ENCODE measurements around the gene GANC. TPM values are rescaled to one million over a fixed set of nuclear protein-coding genes. Genes with fewer than 3 reads are reported as not detected.

GANC gene
- total RNA-seq, 1 donor from 2014 or later, result 17.8 TPM

DNA sequence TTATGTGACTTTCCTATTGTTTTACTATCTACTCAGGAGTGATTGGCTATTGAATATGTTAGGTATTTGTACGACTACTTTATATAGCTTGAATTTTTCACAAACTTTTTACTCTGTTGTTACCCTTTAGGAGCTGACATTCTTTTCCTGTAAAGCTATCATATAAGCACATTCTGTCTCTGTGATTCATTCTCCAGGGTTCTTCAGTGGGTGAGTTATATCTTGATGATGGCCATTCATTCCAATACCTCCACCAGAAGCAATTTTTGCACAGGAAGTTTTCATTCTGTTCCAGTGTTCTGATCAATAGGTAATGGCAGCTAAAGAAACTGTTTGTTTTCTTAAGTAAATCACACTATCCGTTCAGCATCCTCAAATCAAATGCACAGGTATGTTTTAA is 76.2 kb downstream of the GANC start:
- no peak for DNase-seq
- no peaks in the 10 kb centered on the region for H3K4me1 Mint-ChIP-seq (ENCODE audit: low read depth, unreplicated experiment)
- H3K4me3 Mint-ChIP-seq (ENCODE audit: unreplicated experiment), result no peak overlapping the region
- no peak overlapping the region for H3K27ac Mint-ChIP-seq (ENCODE audit: unreplicated experiment)
- H3K27me3 Mint-ChIP-seq (ENCODE audit: unreplicated experiment), result no peaks in the 10 kb centered on the region
- H3K9me3 Mint-ChIP-seq (ENCODE audit: unreplicated experiment), result no peaks in the 10 kb centered on the region
- TF ChIP-seq, protein P1, sequence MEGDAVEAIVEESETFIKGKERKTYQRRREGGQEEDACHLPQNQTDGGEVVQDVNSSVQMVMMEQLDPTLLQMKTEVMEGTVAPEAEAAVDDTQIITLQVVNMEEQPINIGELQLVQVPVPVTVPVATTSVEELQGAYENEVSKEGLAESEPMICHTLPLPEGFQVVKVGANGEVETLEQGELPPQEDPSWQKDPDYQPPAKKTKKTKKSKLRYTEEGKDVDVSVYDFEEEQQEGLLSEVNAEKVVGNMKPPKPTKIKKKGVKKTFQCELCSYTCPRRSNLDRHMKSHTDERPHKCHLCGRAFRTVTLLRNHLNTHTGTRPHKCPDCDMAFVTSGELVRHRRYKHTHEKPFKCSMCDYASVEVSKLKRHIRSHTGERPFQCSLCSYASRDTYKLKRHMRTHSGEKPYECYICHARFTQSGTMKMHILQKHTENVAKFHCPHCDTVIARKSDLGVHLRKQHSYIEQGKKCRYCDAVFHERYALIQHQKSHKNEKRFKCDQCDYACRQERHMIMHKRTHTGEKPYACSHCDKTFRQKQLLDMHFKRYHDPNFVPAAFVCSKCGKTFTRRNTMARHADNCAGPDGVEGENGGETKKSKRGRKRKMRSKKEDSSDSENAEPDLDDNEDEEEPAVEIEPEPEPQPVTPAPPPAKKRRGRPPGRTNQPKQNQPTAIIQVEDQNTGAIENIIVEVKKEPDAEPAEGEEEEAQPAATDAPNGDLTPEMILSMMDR (IDR thresholded peaks at IDR 0.05; ENCODE audit: partially characterized antibody, unreplicated experiment), result no peak
- H3K36me3 Mint-ChIP-seq (ENCODE audit: unreplicated experiment), result no peaks in the 10 kb centered on the region

DNA sequence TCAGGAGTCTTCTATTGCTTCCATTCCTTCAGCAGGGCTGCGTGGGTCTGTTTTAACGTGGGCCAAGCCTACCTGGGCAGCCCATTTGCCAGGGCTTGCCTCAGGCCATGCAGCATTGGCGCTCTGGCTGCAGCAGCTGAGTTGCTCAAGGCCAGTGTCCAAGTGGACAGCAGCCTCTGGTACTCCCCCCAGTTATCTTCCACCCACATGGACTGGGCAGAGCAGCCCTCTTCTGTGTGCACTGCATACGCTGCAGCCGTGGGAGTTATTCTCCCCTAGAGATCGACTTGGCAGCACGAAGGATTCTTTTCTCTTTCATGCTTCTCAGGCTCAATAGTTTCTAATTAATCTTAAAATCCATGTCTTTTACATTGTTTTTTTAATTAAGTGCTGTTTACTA is 79.4 kb downstream of the GANC start:
- H3K27ac Mint-ChIP-seq (ENCODE audit: unreplicated experiment), result no peak overlapping the region
- DNase-seq, result no peak
- H3K4me1 Mint-ChIP-seq (ENCODE audit: low read depth, unreplicated experiment), result peaks cover 6% of the 10 kb centered on the region
- TF ChIP-seq, protein P1 (IDR thresholded peaks at IDR 0.05; ENCODE audit: partially characterized antibody, unreplicated experiment), result no peak
- H3K36me3 Mint-ChIP-seq (ENCODE audit: unreplicated experiment), result no peaks in the 10 kb centered on the region
- H3K4me3 Mint-ChIP-seq (ENCODE audit: unreplicated experiment), result no peak overlapping the region
- no peaks in the 10 kb centered on the region for H3K27me3 Mint-ChIP-seq (ENCODE audit: unreplicated experiment)
- no peaks in the 10 kb centered on the region for H3K9me3 Mint-ChIP-seq (ENCODE audit: unreplicated experiment)

DNA sequence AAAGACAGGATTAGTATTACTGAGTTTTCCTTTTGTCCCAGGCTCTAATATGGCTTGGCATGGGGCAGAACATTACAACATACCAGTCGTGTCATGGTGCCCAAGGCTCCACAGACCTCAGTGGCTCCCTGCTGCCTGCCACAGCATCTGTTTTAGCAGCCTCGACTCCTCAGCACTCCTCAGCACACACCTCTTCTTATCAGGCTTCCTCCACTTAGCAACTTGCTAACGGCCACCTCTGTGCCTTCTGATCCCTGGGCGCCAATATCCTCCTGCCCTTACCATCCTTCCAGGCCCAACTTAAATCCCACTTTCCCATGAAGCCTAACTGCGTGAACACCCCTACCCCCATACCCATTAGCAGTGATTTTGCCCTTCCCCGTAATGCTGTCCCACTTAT is 80.1 kb downstream of the GANC start:
- H3K9me3 Mint-ChIP-seq (ENCODE audit: unreplicated experiment), result no peaks in the 10 kb centered on the region
- H3K27me3 Mint-ChIP-seq (ENCODE audit: unreplicated experiment), result no peaks in the 10 kb centered on the region
- H3K36me3 Mint-ChIP-seq (ENCODE audit: unreplicated experiment), result no peaks in the 10 kb centered on the region
- TF ChIP-seq, protein P1 (IDR thresholded peaks at IDR 0.05; ENCODE audit: partially characterized antibody, unreplicated experiment), result no peak
- H3K4me1 Mint-ChIP-seq (ENCODE audit: low read depth, unreplicated experiment), result peaks cover 6% of the 10 kb centered on the region
- no peak overlapping the region for H3K4me3 Mint-ChIP-seq (ENCODE audit: unreplicated experiment)
- no peak for DNase-seq
- no peak overlapping the region for H3K27ac Mint-ChIP-seq (ENCODE audit: unreplicated experiment)

DNA sequence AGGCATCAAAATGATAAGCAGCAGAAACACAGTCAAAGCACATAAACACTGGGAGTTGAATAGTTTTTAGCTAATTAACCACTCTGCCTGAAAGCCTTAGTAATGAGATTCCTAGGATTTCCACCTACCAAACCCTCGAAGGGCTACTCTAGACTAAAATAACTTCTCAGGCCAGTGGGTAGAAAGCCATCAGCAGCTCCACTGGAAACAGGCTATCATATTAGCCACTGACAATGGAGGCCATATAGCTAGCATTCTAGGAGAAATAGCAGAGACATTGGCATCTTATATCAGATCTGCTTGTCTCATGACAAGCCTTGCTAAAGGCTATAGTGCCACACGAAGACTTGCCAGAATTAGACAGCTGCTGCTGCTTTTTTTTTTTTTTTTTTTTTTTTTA is 81.8 kb downstream of the GANC start:
- no peak for DNase-seq
- H3K4me1 Mint-ChIP-seq (ENCODE audit: low read depth, unreplicated experiment), result peaks cover 8% of the 10 kb centered on the region
- no peaks in the 10 kb centered on the region for H3K9me3 Mint-ChIP-seq (ENCODE audit: unreplicated experiment)
- H3K27ac Mint-ChIP-seq (ENCODE audit: unreplicated experiment), result no peak overlapping the region
- no peak overlapping the region for H3K4me3 Mint-ChIP-seq (ENCODE audit: unreplicated experiment)
- no peaks in the 10 kb centered on the region for H3K36me3 Mint-ChIP-seq (ENCODE audit: unreplicated experiment)
- peaks cover 3% of the 10 kb centered on the region for H3K27me3 Mint-ChIP-seq (ENCODE audit: unreplicated experiment)
- TF ChIP-seq, protein P1 (IDR thresholded peaks at IDR 0.05; ENCODE audit: partially characterized antibody, unreplicated experiment), result no peak

DNA sequence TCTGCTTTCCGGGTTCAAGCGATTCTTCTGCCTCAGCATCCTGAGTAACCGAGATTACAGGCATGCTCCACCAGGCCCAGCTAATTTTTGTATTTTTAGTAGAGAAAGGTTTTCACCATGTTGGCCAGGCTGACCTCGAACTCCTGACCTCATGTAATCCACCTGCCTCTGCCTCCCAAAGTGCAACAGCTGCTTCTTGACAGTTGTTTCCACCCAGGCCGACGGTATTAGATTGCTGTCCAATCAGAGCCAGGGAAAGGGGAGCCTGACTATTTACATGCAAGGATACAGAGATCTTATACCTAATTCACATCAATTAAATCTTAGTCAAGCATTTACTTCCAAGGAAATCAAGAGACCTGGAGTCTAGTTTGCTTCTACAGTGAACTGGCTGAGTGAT is 82.3 kb downstream of the GANC start:
- TF ChIP-seq, protein P1 (IDR thresholded peaks at IDR 0.05; ENCODE audit: partially characterized antibody, unreplicated experiment), result no peak
- Mint-ChIP-seq H3K4me1 (ENCODE audit: low read depth, unreplicated experiment) (peaks cover 8% of the 10 kb centered on the region), H3K27me3 (ENCODE audit: unreplicated experiment) (peaks cover 3% of the 10 kb centered on the region), H3K36me3 (ENCODE audit: unreplicated experiment) (no peaks in the 10 kb centered on the region), H3K27ac (ENCODE audit: unreplicated experiment) (no peak overlapping the region), H3K4me3 (ENCODE audit: unreplicated experiment) (no peak overlapping the region), H3K9me3 (ENCODE audit: unreplicated experiment) (no peaks in the 10 kb centered on the region)
- no peak for DNase-seq
